Esophagus muscularis mucosa (tissue), 4 donors: ENCODE measurements around the gene LRRC4C. TPM values are rescaled to one million over a fixed set of nuclear protein-coding genes. Genes with fewer than 3 reads are reported as not detected.

Source experiments
- DNase-seq: peaks from one replicate; pipeline ENCODE4 v3.0.0-alpha.2; 2017; ENCODE audit errors: extremely low spot score
- H3K27ac ChIP-seq, 4 donors: fragments of 200-600 bp; sonication (generic); replicated peaks in 1 of 4; 1 replicate in 3 of 4; 2 replicates in 1 of 4; pipeline ENCODE4 v1.5.1; 2016 to 2019; ENCODE audit warnings: mild to moderate bottlenecking in 1 of 4
- H3K27me3 ChIP-seq, 4 donors: fragments of 200-600 bp; sonication (generic); one replicate each; pipeline versions ENCODE4 v1.5.1 to v1.6.0; 2016 to 2019
- H3K36me3 ChIP-seq, 4 donors: fragments of 200-600 bp; sonication (generic); one replicate each; pipeline ENCODE4 v1.5.1; 2016 to 2019
- H3K4me1 ChIP-seq, 4 donors: fragments of 200-600 bp; sonication (generic); one replicate each; pipeline ENCODE4 v1.5.1; 2016 to 2019
- H3K4me3 ChIP-seq, 4 donors: fragments of 200-600 bp; sonication (generic); 1 replicate in 2 of 4; 2 replicates in 2 of 4; pipeline ENCODE4 v1.5.1; 2016 to 2019; ENCODE audit warnings: mild to moderate bottlenecking in 4 of 4, moderate library complexity in 1 of 4
- H3K9me3 ChIP-seq, 4 donors: fragments of 200-600 bp; sonication (generic); 1 replicate in 3 of 4; 2 replicates in 1 of 4; pipeline ENCODE4 v1.5.1; 2016 to 2019
- CTCF ChIP-seq, 3 experiments: fragments of 200-600 bp in 2 of 3; fragments of 450-650 bp in 1 of 3; sonication (generic) in 2 of 3; IDR thresholded peaks; one replicate each; pipeline ENCODE4 v1.5.1; 2017 to 2019; ENCODE audit warnings: antibody characterized with exemption in 3 of 3, mild to moderate bottlenecking in 2 of 3, moderate library complexity in 1 of 3
- EP300 ChIP-seq: sonication (generic); formaldehyde crosslinking; IDR thresholded peaks from one replicate; pipeline ENCODE4 v1.6.1; 2017; ENCODE audit warnings: antibody characterized with exemption
- POLR2A ChIP-seq: fragments of 450-650 bp; IDR thresholded peaks from one replicate; pipeline ENCODE4 v1.6.1; 2017; ENCODE audit warnings: antibody characterized with exemption, moderate library complexity, mild to moderate bottlenecking, low read depth
- POLR2AphosphoS5 ChIP-seq, 2 donors: sonication (generic); formaldehyde crosslinking; IDR thresholded peaks; one replicate each; pipeline ENCODE4 v1.6.1; 2017; ENCODE audit warnings: antibody characterized with exemption in 2 of 2
- WGBS: methylation state at CpG from one replicate; pipeline ENCODE4 v1.1.5; 2018; 5-methylcytosine and 5-hydroxymethylcytosine counted together
- intact Hi-C: fragments of 100-400 bp; cut with DNase I; formaldehyde crosslinking; loops from one replicate; pipeline ENCODE4 v1.15.1; 2023
- total RNA-seq, 4 donors: library from RNA; depleted of rRNA; stranded (reverse); fragments of >200 nt; gene quantifications; one replicate each; pipeline versions ENCODE4 v1.1.0 to v1.2.1, GENCODE V29; 2016

Gene LRRC4C
- total RNA-seq, 4 donors from 2014 or later, result 1.2 to 4.0 (median 2.2) TPM

GRCh38 chr11:40223596-40224330 lies 1235.7 kb downstream of the LRRC4C start:
- no peak for DNase-seq
- intact Hi-C loops, result no loop called here
- TF ChIP-seq EP300 (no peak), POLR2A (no peak), CTCF (IDR thresholded peaks at IDR 0.05) (no peak), POLR2AphosphoS5 (IDR thresholded peaks at IDR 0.05) (no peak)
- 70% methylated on average over 2 of the region's 2 CpGs for WGBS
- Histone ChIP-seq H3K27me3 (no peaks in the 10 kb centered on the region), H3K4me1 (no peaks in the 10 kb centered on the region), H3K27ac (no peak overlapping the region), H3K36me3 (no peaks in the 10 kb centered on the region), H3K4me3 (no peak overlapping the region), H3K9me3 (no peaks in the 10 kb centered on the region)

- Histone ChIP-seq H3K36me3 (no peaks in the 10 kb centered on the region), H3K4me1 (no peaks in the 10 kb centered on the region), H3K27me3 (no peaks in the 10 kb centered on the region), H3K9me3 (no peaks in the 10 kb centered on the region), H3K27ac (no peak overlapping the region), H3K4me3 (no peak overlapping the region)
- DNase-seq, result no peak
- intact Hi-C loops, result no loop called here
- no peak for TF ChIP-seq CTCF (IDR thresholded peaks at IDR 0.05)
- whole genome bisulfite sequencing, result 41% methylated on average over 3 of the region's 3 CpGs
Measured at GRCh38 chr11:40219401-40219800, 1240.1 kb downstream of the LRRC4C start.

- DNase-seq, result no peak
- no peak overlapping the region for H3K4me3 ChIP-seq
- H3K4me1 ChIP-seq, result no peaks in the 10 kb centered on the region
- no peaks in the 10 kb centered on the region for H3K36me3 ChIP-seq
- no peak for TF ChIP-seq POLR2A
- no peak for TF ChIP-seq EP300
- TF ChIP-seq CTCF (IDR thresholded peaks at IDR 0.05), result no peak
- TF ChIP-seq POLR2AphosphoS5 (IDR thresholded peaks at IDR 0.05), result no peak
- H3K27ac ChIP-seq, result no peak overlapping the region
- H3K27me3 ChIP-seq, result no peaks in the 10 kb centered on the region
- intact Hi-C loops, result no loop called here
- H3K9me3 ChIP-seq, result no peaks in the 10 kb centered on the region
- 70% methylated on average over 2 of the region's 2 CpGs for WGBS
Measured at GRCh38 chr11:40215556-40215955, 1243.9 kb downstream of the LRRC4C start.

GRCh38 chr11:40207416-40207815 lies 1252.0 kb downstream of the LRRC4C start:
- Histone ChIP-seq H3K27ac (no peak overlapping the region), H3K4me1 (no peaks in the 10 kb centered on the region), H3K27me3 (no peaks in the 10 kb centered on the region), H3K36me3 (no peaks in the 10 kb centered on the region), H3K4me3 (no peak overlapping the region), H3K9me3 (no peaks in the 10 kb centered on the region)
- TF ChIP-seq POLR2AphosphoS5 (IDR thresholded peaks at IDR 0.05) (no peak), EP300 (no peak), POLR2A (no peak), CTCF (IDR thresholded peaks at IDR 0.05) (no peak)
- no peak for DNase-seq
- intact Hi-C loops, result no loop called here

- WGBS, result 88% methylated on average over 2 of the region's 2 CpGs
- intact Hi-C loops, result no loop called here
- no peak for DNase-seq
- Histone ChIP-seq H3K27me3 (no peaks in the 10 kb centered on the region), H3K4me3 (no peak overlapping the region), H3K36me3 (no peaks in the 10 kb centered on the region), H3K9me3 (no peaks in the 10 kb centered on the region), H3K27ac (no peak overlapping the region), H3K4me1 (no peaks in the 10 kb centered on the region)
- TF ChIP-seq POLR2A, result no peak
- no peak for TF ChIP-seq CTCF (IDR thresholded peaks at IDR 0.05)
- TF ChIP-seq POLR2AphosphoS5 (IDR thresholded peaks at IDR 0.05), result no peak
- TF ChIP-seq EP300, result no peak
Measured at GRCh38 chr11:40204228-40204627, 1255.2 kb downstream of the LRRC4C start.
